H9 (cell line): ENCODE results near the gene NSUN2. TPM values are rescaled to one million over a fixed set of nuclear protein-coding genes. Genes with fewer than 3 reads are reported as not detected.

ENCODE experiments used
- DNase-seq: peaks from one replicate; pipeline ENCODE4 v3.0.0-alpha.2; 2017
- H2AFZ ChIP-seq: one replicate; pipeline ENCODE4 v1.6.1; 2013; ENCODE audit warnings: mild to moderate bottlenecking, low read length, control low read depth, moderate library complexity
- H2AK5ac ChIP-seq: 2 replicates; pipeline ENCODE4 v1.6.1; 2013; ENCODE audit warnings: low read length, control low read depth, mixed read lengths; ENCODE audit not compliant: insufficient read length
- H2BK120ac ChIP-seq: one replicate; pipeline ENCODE4 v1.6.1; 2013; ENCODE audit warnings: low read depth, mild to moderate bottlenecking, low read length, control low read depth, inconsistent platforms; ENCODE audit not compliant: poor library complexity, severe bottlenecking
- H2BK12ac ChIP-seq: 2 replicates; pipeline ENCODE4 v1.6.1; 2013; ENCODE audit warnings: low read length, control low read depth, mixed read lengths, low read depth; ENCODE audit not compliant: insufficient read length
- H2BK15ac ChIP-seq: 2 replicates; pipeline ENCODE4 v1.6.1; 2013; ENCODE audit warnings: low read depth, low read length, control low read depth
- H2BK20ac ChIP-seq: one replicate; pipeline ENCODE4 v1.6.1; 2013; ENCODE audit warnings: low read depth, mild to moderate bottlenecking, low read length, control low read depth, inconsistent platforms; ENCODE audit not compliant: poor library complexity, severe bottlenecking
- H2BK5ac ChIP-seq: 2 replicates; pipeline ENCODE4 v1.6.1; 2013; ENCODE audit warnings: low read length, control low read depth, mixed read lengths; ENCODE audit not compliant: insufficient read length
- H3K14ac ChIP-seq: 2 replicates; pipeline ENCODE4 v1.6.1; 2013; ENCODE audit warnings: low read length, control low read depth; ENCODE audit not compliant: insufficient read depth
- H3K18ac ChIP-seq: 2 replicates; pipeline ENCODE4 v1.6.1; 2013; ENCODE audit warnings: low read depth, mild to moderate bottlenecking, mixed read lengths, low read length, control low read depth; ENCODE audit not compliant: insufficient read length
- H3K23ac ChIP-seq: 2 replicates; pipeline ENCODE4 v1.6.1; 2013; ENCODE audit warnings: low read length, control low read depth, mixed read lengths, low read depth; ENCODE audit not compliant: insufficient read length
- H3K23me2 ChIP-seq: 2 replicates; pipeline ENCODE4 v1.6.1; 2013; ENCODE audit warnings: low read depth, mild to moderate bottlenecking, mixed read lengths, low read length, control low read depth; ENCODE audit not compliant: insufficient read length, poor library complexity, severe bottlenecking
- H3K27ac ChIP-seq: 2 replicates; pipeline ENCODE4 v1.5.1; 2013; ENCODE audit warnings: low read length, control low read depth, mixed read lengths, low read depth; ENCODE audit not compliant: insufficient read length
- H3K27me3 ChIP-seq: 2 replicates; pipeline ENCODE4 v1.6.1; 2013; ENCODE audit warnings: low read length, control low read depth, inconsistent platforms; ENCODE audit not compliant: insufficient read depth
- H3K4ac ChIP-seq: 2 replicates; pipeline ENCODE4 v1.6.1; 2013; ENCODE audit warnings: low read depth, mild to moderate bottlenecking, control low read depth, inconsistent platforms, low read length, moderate library complexity
- H3K4me1 ChIP-seq: 2 replicates; pipeline ENCODE4 v1.6.1; 2013; ENCODE audit warnings: low read length, control low read depth, inconsistent platforms; ENCODE audit not compliant: insufficient read depth
- H3K4me2 ChIP-seq: 2 replicates; pipeline ENCODE4 v1.6.1; 2013; ENCODE audit warnings: low read length, control low read depth, mixed read lengths; ENCODE audit not compliant: insufficient read length, insufficient read depth
- H3K56ac ChIP-seq: 2 replicates; pipeline ENCODE4 v1.6.1; 2013; ENCODE audit warnings: low read depth, mild to moderate bottlenecking, mixed read lengths, low read length, control low read depth; ENCODE audit not compliant: insufficient read length
- H3K79me1 ChIP-seq: 2 replicates; pipeline ENCODE4 v1.6.1; 2013; ENCODE audit warnings: low read depth, mild to moderate bottlenecking, moderate library complexity, low read length, control low read depth, inconsistent platforms; ENCODE audit not compliant: insufficient read depth, poor library complexity, severe bottlenecking
- H3K79me2 ChIP-seq: 2 replicates; pipeline ENCODE4 v1.6.1; 2013; ENCODE audit warnings: low read length, control low read depth, inconsistent platforms; ENCODE audit not compliant: insufficient read depth
- H3K9ac ChIP-seq: 2 replicates; pipeline ENCODE4 v1.6.1; 2013; ENCODE audit warnings: low read length, control low read depth, mixed read lengths; ENCODE audit not compliant: insufficient read length; ENCODE audit errors: extremely low read depth
- H3K9me3 ChIP-seq: one replicate; pipeline ENCODE4 v1.6.1; 2013; ENCODE audit warnings: low read depth, low read length, inconsistent platforms; ENCODE audit not compliant: control insufficient read depth
- H3T11ph ChIP-seq: one replicate; pipeline ENCODE4 v1.6.1; 2013; ENCODE audit warnings: mild to moderate bottlenecking, low read length, control low read depth, inconsistent platforms
- H4K20me1 ChIP-seq: one replicate; pipeline ENCODE4 v1.6.1; 2013; ENCODE audit not compliant: control insufficient read depth, insufficient read length, insufficient read depth
- H4K5ac ChIP-seq: 2 replicates; pipeline ENCODE4 v1.6.1; 2013; ENCODE audit warnings: low read depth, mild to moderate bottlenecking, mixed read lengths, low read length, control low read depth; ENCODE audit not compliant: insufficient read length
- H4K8ac ChIP-seq: replicated peaks from 2 replicates; pipeline ENCODE4 v1.6.1; 2013; ENCODE audit warnings: low read length, control low read depth, mixed read lengths, low read depth; ENCODE audit not compliant: insufficient read length
- H4K91ac ChIP-seq: 2 replicates; pipeline ENCODE4 v1.6.1; 2013; ENCODE audit warnings: low read depth, mild to moderate bottlenecking, moderate library complexity, mixed read lengths, low read length, control low read depth; ENCODE audit not compliant: insufficient read length
- H3K27ac Mint-ChIP-seq, 3 experiments: 2 replicates in 2 of 3; 3 replicates in 1 of 3; pipeline ENCODE4 v1.8.0; 2020 to 2021; ENCODE audit warnings: mixed read lengths in 3 of 3, mild to moderate bottlenecking in 1 of 3, moderate library complexity in 1 of 3
- H3K27me3 Mint-ChIP-seq: 2 replicates; pipeline ENCODE4 v1.8.0; 2021; ENCODE audit warnings: low read depth, mild to moderate bottlenecking, moderate library complexity, mixed read lengths
- H3K36me3 Mint-ChIP-seq, 3 experiments: 2 replicates in 2 of 3; 3 replicates in 1 of 3; pipeline ENCODE4 v1.8.0; 2020 to 2021; ENCODE audit warnings: low read depth in 3 of 3, mixed read lengths in 3 of 3; ENCODE audit not compliant: insufficient read depth in 1 of 3
- H3K4me1 Mint-ChIP-seq, 2 experiments: 2 replicates each; pipeline ENCODE4 v1.8.0; 2020; ENCODE audit warnings: mixed read lengths in 2 of 2
- H3K4me3 Mint-ChIP-seq, 2 experiments: 2 replicates in 1 of 2; 3 replicates in 1 of 2; pipeline ENCODE4 v1.8.0; 2020 to 2021; ENCODE audit warnings: mild to moderate bottlenecking in 2 of 2, mixed read lengths in 2 of 2, moderate library complexity in 1 of 2
- H3K9me3 Mint-ChIP-seq, 2 experiments: 2 replicates in 1 of 2; 3 replicates in 1 of 2; pipeline ENCODE4 v1.8.0; 2020; ENCODE audit warnings: mild to moderate bottlenecking in 2 of 2, mixed read lengths in 2 of 2, moderate library complexity in 1 of 2
- WGBS: extraction: QIAGEN DNeasy Blood & Tissue Kit; methylation state at CpG from one replicate; pipeline ENCODE4 v1.1.7; 2013; ENCODE audit warnings: missing lambda C conversion rate, low lambda C conversion rate, mixed read lengths; ENCODE audit not compliant: insufficient read length; ENCODE audit errors: extremely low coverage; 5-methylcytosine and 5-hydroxymethylcytosine counted together
- total RNA-seq: library from RNA; stranded (reverse); gene quantifications from 2 replicates; pipeline ENCODE4 v1.2.1, GENCODE V29; 2021
- TF ChIP-seq, protein P1 (sequence below): fragments of 200-600 bp; sonication (generic); conservative IDR thresholded peaks from 3 replicates; pipeline ENCODE4 v1.8.0; 2021; ENCODE audit warnings: antibody characterized with exemption, mild to moderate bottlenecking

Gene NSUN2
- total RNA-seq, 1 experiment from 2014 or later: 115 TPM

DNA sequence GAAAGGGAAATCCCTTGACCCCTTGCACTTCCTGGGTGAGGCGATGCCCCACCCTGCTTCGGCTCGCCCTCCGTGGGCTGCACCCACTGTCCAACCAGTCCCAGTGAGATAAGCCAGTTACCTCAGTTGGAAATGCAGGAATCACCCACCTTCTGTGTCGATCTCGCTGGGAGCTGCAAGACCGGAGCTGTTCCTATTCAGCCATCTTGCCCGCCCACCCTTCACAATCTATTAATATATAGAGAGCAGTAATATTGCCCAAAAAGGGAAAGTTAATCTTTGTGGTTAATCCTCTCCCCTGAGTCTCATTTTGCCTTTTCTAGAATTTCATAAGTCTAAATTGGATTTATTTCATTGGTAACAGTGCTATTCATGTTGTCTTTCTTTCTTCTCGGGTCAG is 16.8 kb upstream of the NSUN2 start:
- TF ChIP-seq, protein P1, sequence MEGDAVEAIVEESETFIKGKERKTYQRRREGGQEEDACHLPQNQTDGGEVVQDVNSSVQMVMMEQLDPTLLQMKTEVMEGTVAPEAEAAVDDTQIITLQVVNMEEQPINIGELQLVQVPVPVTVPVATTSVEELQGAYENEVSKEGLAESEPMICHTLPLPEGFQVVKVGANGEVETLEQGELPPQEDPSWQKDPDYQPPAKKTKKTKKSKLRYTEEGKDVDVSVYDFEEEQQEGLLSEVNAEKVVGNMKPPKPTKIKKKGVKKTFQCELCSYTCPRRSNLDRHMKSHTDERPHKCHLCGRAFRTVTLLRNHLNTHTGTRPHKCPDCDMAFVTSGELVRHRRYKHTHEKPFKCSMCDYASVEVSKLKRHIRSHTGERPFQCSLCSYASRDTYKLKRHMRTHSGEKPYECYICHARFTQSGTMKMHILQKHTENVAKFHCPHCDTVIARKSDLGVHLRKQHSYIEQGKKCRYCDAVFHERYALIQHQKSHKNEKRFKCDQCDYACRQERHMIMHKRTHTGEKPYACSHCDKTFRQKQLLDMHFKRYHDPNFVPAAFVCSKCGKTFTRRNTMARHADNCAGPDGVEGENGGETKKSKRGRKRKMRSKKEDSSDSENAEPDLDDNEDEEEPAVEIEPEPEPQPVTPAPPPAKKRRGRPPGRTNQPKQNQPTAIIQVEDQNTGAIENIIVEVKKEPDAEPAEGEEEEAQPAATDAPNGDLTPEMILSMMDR: no peak
- Histone ChIP-seq H3K4me1 (no peaks in the 10 kb centered on the region; the same call in 1 of the 2 replicates), H3K9me3 (no peaks in the 10 kb centered on the region), H3K27ac (no peak overlapping the region), H3K79me1 (no peaks in the 10 kb centered on the region), H3K14ac (no peak overlapping the region), H2BK120ac (no peak overlapping the region), H4K8ac (no peak overlapping the region), H3K4me2 (no peak overlapping the region), H2AFZ (no peak overlapping the region), H4K5ac (no peak overlapping the region), H2BK12ac (no peak overlapping the region), H3K79me2 (no peaks in the 10 kb centered on the region), H3T11ph (no peak overlapping the region), H3K23me2 (no peaks in the 10 kb centered on the region), H3K18ac (no peak overlapping the region), H4K91ac (no peak overlapping the region), H4K20me1 (no peaks in the 10 kb centered on the region), H3K9ac (no peak overlapping the region), H3K27me3 (no peaks in the 10 kb centered on the region), H2BK15ac (no peak overlapping the region), H3K23ac (no peak overlapping the region), H3K56ac (no peak overlapping the region), H2BK5ac (no peak overlapping the region), H2BK20ac (no peak overlapping the region), H2AK5ac (no peak overlapping the region), H3K4ac (no peak overlapping the region)
- Mint-ChIP-seq H3K27ac (peak overlapping the region in 2 of 3 experiments; percentile 29 to 41; a peak in 2 of 7 replicates), H3K9me3 (no peaks in the 10 kb centered on the region), H3K4me1 (peaks cover 23 to 26% of the 10 kb centered on the region in 2 experiments), H3K36me3 (peaks cover 0 to 13% (median 5%) of the 10 kb centered on the region in 3 experiments; a peak in 5 of 7 replicates), H3K4me3 (no peak overlapping the region; a peak in 1 of 5 replicates), H3K27me3 (no peaks in the 10 kb centered on the region)
- WGBS: no CpG with 5 or more reads among the region's 9 CpGs
- DNase-seq: no peak
